Measurements from ENCODE around the gene KLF15. TPM values are rescaled to one million over a fixed set of nuclear protein-coding genes. Genes with fewer than 3 reads are reported as not detected.
"Not testable (repeated sequence)": the region's sequence is repeated elsewhere in the genome, so short reads cannot be mapped to it uniquely, and the experiment has no call there.

The KLF15 gene
- total RNA-seq, 2 donors from 2014 or later, result 0.26 TPM; not detected in 1

- Mint-ChIP-seq H3K4me3 (no peak overlapping the region), H3K27me3 (peaks cover 7 to 14% of the 10 kb centered on the region in 2 donors), H3K9me3 (no peaks in the 10 kb centered on the region), H3K27ac (no peak overlapping the region), H3K4me1 (ENCODE audit: low read depth in 2 of 2) (no peaks in the 10 kb centered on the region), H3K36me3 (no peaks in the 10 kb centered on the region)
- DNase-seq (ENCODE audit: low spot score) (no peak), ATAC-seq (no peak)
Observed at GRCh38 chr3:126342211-126342610, 15.0 kb downstream of the KLF15 start.

DNA sequence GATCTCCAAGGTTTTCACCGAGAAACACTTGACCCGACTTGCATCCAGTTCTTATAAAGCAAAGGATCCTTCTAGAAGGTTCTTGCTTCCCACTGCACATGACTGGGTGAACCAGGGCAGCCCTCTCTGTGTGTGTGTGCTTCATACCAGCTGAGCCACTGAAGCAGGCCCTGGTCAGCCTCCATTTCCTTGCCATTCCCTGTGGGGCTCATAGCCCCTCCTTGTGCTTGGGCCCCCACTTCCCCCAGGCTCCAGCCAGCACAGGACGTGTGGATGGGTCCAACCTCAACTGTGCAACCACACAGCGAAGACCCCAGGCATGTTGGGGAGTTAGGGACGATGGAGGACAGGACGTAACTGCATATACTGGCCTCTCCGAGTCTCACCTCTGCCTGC lies 15.5 kb downstream of the KLF15 start:
- Mint-ChIP-seq H3K9me3 (no peaks in the 10 kb centered on the region), H3K4me3 (no peak overlapping the region), H3K36me3 (no peaks in the 10 kb centered on the region), H3K27ac (no peak overlapping the region), H3K4me1 (ENCODE audit: low read depth in 2 of 2) (no peaks in the 10 kb centered on the region), H3K27me3 (peaks cover 7 to 14% of the 10 kb centered on the region in 2 donors)
- ATAC-seq (no peak), DNase-seq (ENCODE audit: low spot score) (no peak)

DNA sequence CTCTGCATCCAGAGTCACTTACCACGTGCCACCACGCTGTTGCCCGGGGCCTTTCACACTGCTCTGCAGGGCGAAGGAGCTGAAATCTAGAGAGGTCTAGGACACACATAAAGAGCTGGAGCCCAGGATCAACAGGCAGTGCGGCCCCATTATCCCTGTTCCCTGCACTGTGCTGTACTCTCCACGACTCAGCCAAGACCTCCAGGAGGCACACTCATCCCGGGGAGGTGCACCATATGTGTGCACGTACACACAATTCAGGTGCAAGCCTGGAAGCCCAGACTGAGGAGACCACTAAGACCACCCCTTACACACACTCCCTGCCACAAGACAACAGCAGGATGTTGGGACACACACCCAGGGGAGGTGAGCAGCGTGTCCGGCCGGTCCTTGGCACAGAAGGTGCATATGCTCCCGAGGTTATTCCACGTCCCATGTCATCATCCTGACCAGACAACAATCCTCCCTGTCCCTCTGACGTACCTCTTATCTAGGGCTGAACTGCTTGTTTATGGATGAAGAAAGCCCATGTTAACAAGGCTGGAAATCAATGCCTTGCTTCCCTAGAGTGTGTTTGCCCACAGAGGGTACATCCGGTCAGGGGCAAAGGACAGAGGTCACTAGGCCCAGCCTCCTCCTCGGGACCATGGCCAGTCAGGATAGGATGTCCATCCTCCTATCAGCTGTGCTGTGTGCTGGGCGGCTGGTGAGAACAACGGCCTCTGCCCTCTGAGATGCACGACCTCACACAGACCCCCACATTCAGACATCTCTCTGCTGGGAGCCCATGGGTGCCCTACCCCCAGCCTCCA lies 16.1 kb downstream of the KLF15 start:
- Mint-ChIP-seq H3K36me3 (no peaks in the 10 kb centered on the region), H3K27ac (no peak overlapping the region), H3K27me3 (peaks cover 7 to 14% of the 10 kb centered on the region in 2 donors), H3K9me3 (no peaks in the 10 kb centered on the region), H3K4me3 (no peak overlapping the region), H3K4me1 (ENCODE audit: low read depth in 2 of 2) (no peaks in the 10 kb centered on the region)
- ATAC-seq, result no peak
- no peak for DNase-seq (ENCODE audit: low spot score)

DNA sequence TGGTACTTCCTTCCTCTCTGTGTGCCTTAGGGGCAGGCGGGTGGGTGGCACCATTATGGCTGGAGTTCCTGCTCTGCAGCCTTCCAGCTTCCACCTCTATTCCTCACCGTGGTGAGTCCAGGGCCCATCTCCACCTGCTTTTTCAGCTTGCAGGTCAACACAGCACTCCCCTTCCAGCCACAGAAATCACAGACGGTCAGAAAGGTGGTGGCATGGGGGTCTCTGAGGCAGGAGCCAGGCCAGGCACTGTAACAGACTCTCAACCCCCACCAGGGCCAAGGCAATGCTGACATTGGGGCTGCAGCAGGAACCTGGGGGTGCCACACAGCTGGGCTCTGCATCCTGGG lies 16.6 kb downstream of the KLF15 start:
- no peaks in the 10 kb centered on the region for H3K36me3 Mint-ChIP-seq
- H3K27me3 Mint-ChIP-seq, result peaks cover 7 to 14% of the 10 kb centered on the region in 2 donors
- no peaks in the 10 kb centered on the region for H3K9me3 Mint-ChIP-seq
- ATAC-seq, result no peak
- H3K4me3 Mint-ChIP-seq, result no peak overlapping the region
- DNase-seq (ENCODE audit: low spot score), result no peak
- H3K4me1 Mint-ChIP-seq (ENCODE audit: low read depth in 2 of 2), result no peaks in the 10 kb centered on the region
- no peak overlapping the region for H3K27ac Mint-ChIP-seq

DNA sequence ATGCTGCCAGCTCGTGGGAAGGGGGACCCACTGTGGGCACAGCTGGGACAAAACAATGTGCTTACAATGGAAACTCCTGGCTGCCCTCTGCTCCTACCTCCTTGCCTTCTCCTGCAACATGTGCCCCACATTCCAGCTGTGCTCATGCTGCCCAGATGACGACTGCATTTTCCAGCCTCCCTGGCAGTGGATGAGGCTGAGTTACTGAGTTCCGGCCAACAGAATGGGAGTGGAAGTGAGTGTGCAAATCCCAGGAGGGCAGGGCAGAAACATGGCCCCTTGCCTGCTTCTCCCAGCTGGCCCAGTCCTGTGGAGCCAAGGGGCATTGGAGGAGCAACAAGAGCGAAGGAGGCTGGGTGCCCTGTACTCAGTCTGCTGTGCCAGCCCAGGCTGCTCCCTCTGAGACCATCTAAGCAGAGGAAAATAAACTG lies 17.1 kb downstream of the KLF15 start:
- H3K27me3 Mint-ChIP-seq, result peaks cover 7 to 14% of the 10 kb centered on the region in 2 donors
- DNase-seq (ENCODE audit: low spot score), result no peak
- H3K36me3 Mint-ChIP-seq, result no peaks in the 10 kb centered on the region
- no peak overlapping the region for H3K27ac Mint-ChIP-seq
- H3K4me1 Mint-ChIP-seq (ENCODE audit: low read depth in 2 of 2), result no peaks in the 10 kb centered on the region
- H3K4me3 Mint-ChIP-seq, result no peak overlapping the region
- no peak for ATAC-seq
- H3K9me3 Mint-ChIP-seq, result no peaks in the 10 kb centered on the region

- H3K9me3 Mint-ChIP-seq, result no peaks in the 10 kb centered on the region
- H3K4me1 Mint-ChIP-seq (ENCODE audit: low read depth in 2 of 2), result no peaks in the 10 kb centered on the region
- ATAC-seq (no peak), DNase-seq (ENCODE audit: low spot score) (no peak)
- H3K27me3 Mint-ChIP-seq, result peaks cover 7 to 14% of the 10 kb centered on the region in 2 donors
- no peak overlapping the region for H3K4me3 Mint-ChIP-seq
- H3K27ac Mint-ChIP-seq, result no peak overlapping the region
- no peaks in the 10 kb centered on the region for H3K36me3 Mint-ChIP-seq
Observed at GRCh38 chr3:126339466-126339865, 17.7 kb downstream of the KLF15 start.

- ATAC-seq (peak in 1 of 2 donors; percentile 48), DNase-seq (ENCODE audit: low spot score) (no peak)
- Mint-ChIP-seq H3K4me3 (no peak overlapping the region), H3K27me3 (peaks cover 7 to 14% of the 10 kb centered on the region in 2 donors), H3K36me3 (no peaks in the 10 kb centered on the region), H3K9me3 (no peaks in the 10 kb centered on the region), H3K4me1 (ENCODE audit: low read depth in 2 of 2) (no peaks in the 10 kb centered on the region), H3K27ac (no peak overlapping the region)
Observed at GRCh38 chr3:126338790-126339288, 18.4 kb downstream of the KLF15 start.

GRCh38 chr3:126337980-126338651 lies 19.1 kb downstream of the KLF15 start:
- H3K9me3 Mint-ChIP-seq, result no peaks in the 10 kb centered on the region
- no peaks in the 10 kb centered on the region for H3K4me1 Mint-ChIP-seq (ENCODE audit: low read depth in 2 of 2)
- DNase-seq (ENCODE audit: low spot score) (no peak), ATAC-seq (no peak)
- no peaks in the 10 kb centered on the region for H3K36me3 Mint-ChIP-seq
- no peak overlapping the region for H3K27ac Mint-ChIP-seq
- H3K4me3 Mint-ChIP-seq, result no peak overlapping the region
- peaks cover 7 to 14% of the 10 kb centered on the region in 2 donors for H3K27me3 Mint-ChIP-seq

- not testable (repeated sequence) for H3K36me3 Mint-ChIP-seq; H3K4me3 Mint-ChIP-seq; H3K27ac Mint-ChIP-seq; H3K9me3 Mint-ChIP-seq; ATAC-seq; H3K4me1 Mint-ChIP-seq (ENCODE audit: low read depth in 2 of 2); DNase-seq (ENCODE audit: low spot score)
- peaks cover 17 to 29% of the 10 kb centered on the region in 2 donors for H3K27me3 Mint-ChIP-seq
Observed at GRCh38 chr3:126331812-126332336, 25.3 kb downstream of the KLF15 start.

GRCh38 chr3:126329927-126330725 lies 27.1 kb downstream of the KLF15 start:
- Mint-ChIP-seq H3K27me3 (peaks cover 21 to 37% of the 10 kb centered on the region in 2 donors), H3K9me3 (peaks cover 4% of the 10 kb centered on the region), H3K36me3 (peaks cover 13% of the 10 kb centered on the region), H3K27ac (no peak overlapping the region), H3K4me1 (ENCODE audit: low read depth in 2 of 2) (no peaks in the 10 kb centered on the region), H3K4me3 (no peak overlapping the region)
- DNase-seq (ENCODE audit: low spot score), result peak; percentile 28
- no peak for ATAC-seq

- H3K4me3 Mint-ChIP-seq, result no peak overlapping the region
- ATAC-seq, result no peak
- peaks cover 26 to 43% of the 10 kb centered on the region in 2 donors for H3K27me3 Mint-ChIP-seq
- DNase-seq (ENCODE audit: low spot score), result no peak
- peaks cover 13% of the 10 kb centered on the region for H3K36me3 Mint-ChIP-seq
- no peak overlapping the region for H3K27ac Mint-ChIP-seq
- peaks cover 4% of the 10 kb centered on the region for H3K9me3 Mint-ChIP-seq
- H3K4me1 Mint-ChIP-seq (ENCODE audit: low read depth in 2 of 2), result no peaks in the 10 kb centered on the region
Observed at GRCh38 chr3:126326629-126327028, 30.6 kb downstream of the KLF15 start.

DNA sequence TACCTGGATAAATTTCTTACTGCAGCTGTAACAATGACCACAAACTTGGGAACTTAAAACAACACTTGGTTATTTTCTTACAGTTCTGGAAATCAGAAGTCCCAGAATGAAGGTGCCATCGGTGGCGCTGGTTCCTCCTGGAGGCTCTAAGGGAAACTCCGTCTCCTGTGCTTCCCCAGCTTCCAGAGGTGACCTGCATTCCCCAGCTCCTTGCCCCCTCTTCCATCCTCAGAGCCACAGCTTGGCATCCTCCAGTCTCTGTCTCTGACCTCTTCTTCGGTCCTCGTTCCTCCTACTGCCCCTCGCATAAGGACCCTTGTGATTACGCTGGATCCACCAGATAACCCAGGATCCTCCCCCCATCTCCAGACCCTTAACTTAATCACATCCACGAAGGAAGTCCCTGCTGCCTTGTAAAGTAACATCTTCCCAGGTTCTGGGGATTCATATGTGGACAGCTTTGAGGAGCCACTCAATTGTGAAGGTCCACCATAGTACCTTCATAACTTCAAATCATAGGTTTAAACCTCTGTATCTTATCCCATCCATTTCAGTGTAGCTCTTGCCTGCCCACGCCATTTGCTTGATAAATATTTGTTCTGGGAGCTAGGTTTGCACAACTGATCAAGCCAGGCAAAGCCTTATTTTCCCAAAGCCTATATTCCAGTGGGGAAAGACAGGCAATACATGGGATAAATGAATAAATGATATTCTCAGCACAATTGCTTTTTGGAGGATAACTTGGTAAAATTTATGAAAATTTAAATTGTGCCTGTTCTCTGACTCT lies 34.8 kb downstream of the KLF15 start:
- H3K27me3 Mint-ChIP-seq, result peaks cover 12 to 19% of the 10 kb centered on the region in 2 donors
- DNase-seq (ENCODE audit: low spot score), result no peak
- no peaks in the 10 kb centered on the region for H3K4me1 Mint-ChIP-seq (ENCODE audit: low read depth in 2 of 2)
- H3K9me3 Mint-ChIP-seq, result no peaks in the 10 kb centered on the region
- no peak overlapping the region for H3K4me3 Mint-ChIP-seq
- peaks cover 5% of the 10 kb centered on the region for H3K36me3 Mint-ChIP-seq
- H3K27ac Mint-ChIP-seq, result no peak overlapping the region
- ATAC-seq, result no peak

DNA sequence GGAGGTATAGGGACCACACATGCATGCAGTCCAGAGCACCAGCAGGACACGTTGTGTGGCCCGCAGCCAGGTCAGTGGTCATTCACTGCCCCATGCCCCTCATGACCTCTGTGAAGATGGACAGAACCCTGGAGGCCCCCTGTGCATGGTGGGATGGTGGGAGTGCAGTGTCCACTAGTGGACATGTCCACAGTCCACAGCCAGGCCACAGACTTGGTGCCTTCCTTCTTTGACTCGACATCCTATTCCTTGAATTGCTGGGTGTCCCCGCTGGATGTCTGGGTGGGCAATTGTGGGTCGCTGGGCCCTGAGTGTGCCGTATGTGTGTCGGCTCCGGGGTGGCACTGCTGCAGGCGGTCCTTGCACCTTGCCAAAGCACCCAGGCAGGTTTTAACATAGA lies 35.7 kb downstream of the KLF15 start:
- H3K36me3 Mint-ChIP-seq, result peaks cover 4% of the 10 kb centered on the region
- H3K4me1 Mint-ChIP-seq (ENCODE audit: low read depth in 2 of 2), result no peaks in the 10 kb centered on the region
- no peak for ATAC-seq
- no peak overlapping the region for H3K4me3 Mint-ChIP-seq
- no peak overlapping the region for H3K27ac Mint-ChIP-seq
- H3K9me3 Mint-ChIP-seq, result no peaks in the 10 kb centered on the region
- DNase-seq (ENCODE audit: low spot score), result no peak
- peaks cover 9 to 17% of the 10 kb centered on the region in 2 donors for H3K27me3 Mint-ChIP-seq

Data from natural killer cell treated with Interleukin-12 subunit alpha and Interleukin-12 subunit beta and Interleukin-15 and Interleukin-18, amount 100 ng/mL, for 72 hours (primary cell).